GM19455 (cell line): ENCODE results near the gene SETD9.
A peak's percentile ranks its signal among the peaks of the same experiment; 100 is the strongest.

Experiments
- ATAC-seq: cut with Tn5 transposase; IDR thresholded peaks from one replicate; pipeline ENCODE4 v1.9.1; 2021; ENCODE audit not compliant: unreplicated experiment

SETD9 gene, protein sequence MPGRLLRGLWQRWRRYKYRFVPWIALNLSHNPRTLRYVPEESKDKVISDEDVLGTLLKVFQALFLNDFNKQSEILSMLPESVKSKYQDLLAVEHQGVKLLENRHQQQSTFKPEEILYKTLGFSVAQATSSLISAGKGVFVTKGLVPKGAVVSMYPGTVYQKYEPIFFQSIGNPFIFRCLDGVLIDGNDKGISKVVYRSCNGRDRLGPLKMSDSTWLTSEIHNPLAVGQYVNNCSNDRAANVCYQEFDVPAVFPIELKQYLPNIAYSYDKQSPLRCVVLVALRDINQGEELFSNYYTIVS

DNA sequence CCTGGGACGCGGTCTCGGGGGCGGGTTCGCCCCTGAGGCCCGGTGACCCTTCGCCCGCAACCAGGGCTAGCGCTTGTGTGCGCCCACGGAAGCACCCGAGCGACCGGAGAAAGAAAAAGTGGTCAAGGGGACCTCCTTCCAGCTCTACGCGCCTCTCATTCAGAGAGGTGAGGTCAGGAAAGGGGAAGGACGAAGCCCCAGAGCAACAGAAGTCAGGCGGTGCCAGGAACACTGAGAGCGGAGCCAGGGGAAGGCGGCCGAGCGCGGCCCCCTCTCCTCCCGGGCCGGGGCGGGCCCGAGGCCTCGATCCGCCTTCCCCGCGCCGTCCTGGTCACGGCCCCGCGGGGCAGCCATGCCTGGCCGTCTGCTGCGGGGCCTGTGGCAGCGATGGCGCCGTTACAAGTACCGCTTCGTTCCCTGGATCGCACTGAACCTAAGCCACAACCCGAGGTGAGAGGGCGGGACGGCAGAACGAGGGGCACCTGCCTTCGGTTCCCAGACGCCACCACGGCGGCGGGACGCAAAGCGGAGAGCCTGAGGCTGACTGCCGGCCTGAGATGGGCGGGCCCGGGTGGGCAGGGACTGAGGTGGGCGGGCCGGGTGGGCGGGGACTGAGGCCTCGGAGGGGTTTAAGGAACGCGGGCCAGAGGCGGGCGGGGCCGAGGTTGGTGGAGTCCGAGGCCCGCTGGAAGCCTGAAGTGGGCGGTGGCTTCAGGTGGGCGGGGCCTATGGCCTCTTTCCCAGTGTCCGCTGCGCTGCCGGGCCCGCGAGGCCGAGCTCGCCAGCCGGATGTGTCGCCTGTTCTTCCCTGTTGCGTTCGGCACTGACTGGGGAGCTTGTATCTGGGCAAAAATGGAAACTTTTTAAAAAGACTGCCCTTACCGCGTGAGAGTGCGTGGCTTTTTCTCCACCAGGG, at the start of gene SETD9:
Gene SETD9, plus strand, starts transcription at position 303 of the 916 bp plus-strand sequence. Its CDS starts 50 bp downstream, at position 353.
- peak; percentile 86 for ATAC-seq

DNA sequence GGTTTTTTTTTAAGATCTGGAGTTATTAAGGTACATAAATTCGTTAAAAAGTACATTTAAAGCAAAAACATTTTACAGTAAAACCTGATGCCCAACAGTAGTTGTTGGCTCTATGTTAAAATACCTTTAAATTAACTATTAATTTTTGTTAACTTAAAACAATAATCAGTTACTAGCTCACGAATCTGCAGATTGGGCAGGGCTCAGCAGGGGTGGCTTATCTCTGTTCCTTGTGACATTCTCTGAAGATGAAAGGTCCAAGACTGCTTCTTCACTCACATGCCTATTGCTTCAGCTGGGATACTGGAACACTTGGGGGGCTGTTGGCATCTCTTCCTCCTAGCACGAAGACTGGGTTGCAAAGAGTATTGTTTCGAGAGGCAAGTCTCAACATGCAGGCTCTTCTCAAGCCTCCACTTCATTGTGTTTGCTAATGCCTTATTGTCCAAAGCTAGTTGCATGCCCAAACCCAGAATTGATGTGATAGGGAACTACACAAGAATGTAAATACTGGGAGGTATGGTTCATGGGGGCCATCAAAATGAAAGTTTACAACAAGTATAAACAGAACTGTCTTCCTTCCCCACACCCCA, 47.4 kb upstream of the SETD9 start:
- ATAC-seq, result no peak

DNA sequence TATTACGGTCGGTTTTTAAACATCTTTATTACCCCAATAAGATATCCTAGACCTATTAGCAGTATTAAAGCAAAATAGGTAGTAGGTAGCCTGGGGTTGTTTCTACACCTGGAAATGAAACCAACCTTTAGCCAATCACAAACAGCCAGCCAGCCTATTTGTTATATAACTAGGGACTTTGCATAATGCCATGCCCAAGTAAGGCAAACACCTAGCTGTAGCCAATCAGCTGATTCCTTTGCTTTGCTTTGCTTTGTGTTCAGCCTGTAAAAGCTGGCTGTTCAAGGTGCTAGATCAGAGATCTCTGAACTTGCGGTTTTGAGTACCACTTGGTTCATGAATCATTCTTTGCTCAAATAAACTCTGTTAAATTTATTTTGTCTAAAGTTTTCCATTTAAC, 46.5 kb upstream of the SETD9 start:
- ATAC-seq, result no peak

DNA sequence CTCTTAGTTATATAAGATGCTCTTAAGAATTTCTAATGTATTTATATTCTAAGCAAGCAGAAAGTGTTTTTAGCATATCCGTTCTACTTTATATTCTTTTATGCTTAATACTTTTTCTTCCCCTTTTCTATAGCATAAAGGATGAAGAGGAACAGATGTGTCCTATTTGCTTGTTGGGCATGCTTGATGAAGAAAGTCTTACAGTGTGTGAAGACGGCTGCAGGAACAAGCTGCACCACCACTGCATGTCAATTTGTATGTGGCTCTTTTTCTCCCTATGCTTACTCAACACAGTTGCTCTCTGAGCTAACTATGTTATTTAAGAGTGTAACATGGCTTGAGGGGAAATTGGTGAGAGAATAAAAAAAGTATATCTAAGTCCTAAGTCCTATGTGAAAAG, 37.6 kb upstream of the SETD9 start:
- ATAC-seq, result no peak

DNA sequence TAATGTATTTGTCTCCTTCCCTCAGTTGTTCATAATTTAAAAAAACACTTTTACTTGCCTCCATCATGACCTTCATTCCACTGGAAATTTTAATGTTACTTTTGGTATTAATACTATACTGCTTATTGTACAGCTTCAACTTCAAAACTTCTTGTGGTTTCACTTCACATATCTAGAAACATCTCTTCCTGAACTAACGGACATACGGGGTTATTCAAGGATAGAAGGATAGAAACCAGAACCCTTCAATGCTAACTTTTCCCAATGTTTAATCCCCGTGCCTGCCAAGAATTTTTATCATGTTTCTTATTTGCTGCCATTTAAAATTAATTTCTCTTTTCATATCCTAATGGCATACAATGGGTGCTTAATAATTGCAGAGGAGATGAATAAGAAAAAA, 36.3 kb upstream of the SETD9 start:
- ATAC-seq, result no peak

DNA sequence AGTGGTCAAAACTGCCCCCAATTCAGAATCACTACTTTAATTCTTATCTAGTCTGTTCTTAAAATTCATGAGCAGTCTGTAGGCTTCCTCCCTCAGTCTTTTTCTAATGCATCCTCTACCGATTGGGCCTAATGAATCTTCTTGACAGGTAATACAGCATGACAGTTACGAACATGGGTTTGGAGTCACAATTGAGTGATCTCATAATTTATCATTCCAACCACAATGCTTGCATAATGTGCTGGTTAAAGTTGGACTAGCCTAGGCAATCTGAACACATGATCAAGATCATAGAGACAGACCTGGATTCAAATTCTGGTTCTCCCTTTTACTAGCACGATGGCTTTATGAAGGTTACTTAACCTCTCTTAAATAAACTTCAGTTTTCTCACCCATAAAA, 33.1 kb upstream of the SETD9 start:
- no peak for ATAC-seq

DNA sequence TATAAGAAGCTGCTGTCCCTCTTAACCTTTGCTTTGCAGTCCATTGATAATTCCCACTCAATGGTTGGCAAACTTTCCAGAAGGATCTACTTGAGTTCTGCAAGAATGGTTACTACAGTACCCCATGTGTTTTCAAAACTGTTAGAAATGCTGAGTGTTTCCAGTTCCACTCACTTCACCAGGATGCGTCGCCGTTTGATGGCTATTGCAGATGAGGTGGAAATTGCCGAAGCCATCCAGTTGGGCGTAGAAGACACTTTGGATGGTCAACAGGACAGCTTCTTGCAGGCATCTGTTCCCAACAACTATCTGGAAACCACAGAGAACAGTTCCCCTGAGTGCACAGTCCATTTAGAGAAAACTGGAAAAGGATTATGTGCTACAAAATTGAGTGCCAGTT, 27.8 kb upstream of the SETD9 start:
- no peak for ATAC-seq

DNA sequence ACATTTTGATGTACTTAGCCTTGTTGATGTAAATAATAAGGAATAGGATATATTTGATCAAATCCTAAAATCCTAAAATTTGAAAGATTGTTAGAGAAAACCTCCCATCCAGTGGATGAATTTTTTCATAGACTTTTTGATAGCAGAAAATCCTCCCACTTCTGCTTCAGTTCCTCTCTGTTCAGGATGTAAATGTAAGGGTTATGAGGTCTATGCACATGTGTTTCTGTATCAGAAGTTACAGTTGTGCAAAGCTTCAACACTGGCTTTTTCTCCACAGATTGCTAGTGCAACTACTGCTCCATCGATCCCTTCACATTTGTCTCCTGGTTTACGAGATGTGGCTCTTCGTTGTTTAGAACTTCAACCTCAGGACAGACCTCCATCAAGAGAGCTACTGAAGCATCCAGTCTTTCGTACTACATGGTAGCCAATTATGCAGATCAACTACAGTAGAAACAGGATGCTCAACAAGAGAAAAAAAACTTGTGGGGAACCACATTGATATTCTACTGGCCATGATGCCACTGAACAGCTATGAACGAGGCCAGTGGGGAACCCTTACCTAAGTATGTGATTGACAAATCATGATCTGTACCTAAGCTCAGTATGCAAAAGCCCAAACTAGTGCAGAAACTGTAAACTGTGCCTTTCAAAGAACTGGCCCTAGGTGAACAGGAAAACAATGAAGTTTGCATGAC, 16.0 kb upstream of the SETD9 start:
- no peak for ATAC-seq

DNA sequence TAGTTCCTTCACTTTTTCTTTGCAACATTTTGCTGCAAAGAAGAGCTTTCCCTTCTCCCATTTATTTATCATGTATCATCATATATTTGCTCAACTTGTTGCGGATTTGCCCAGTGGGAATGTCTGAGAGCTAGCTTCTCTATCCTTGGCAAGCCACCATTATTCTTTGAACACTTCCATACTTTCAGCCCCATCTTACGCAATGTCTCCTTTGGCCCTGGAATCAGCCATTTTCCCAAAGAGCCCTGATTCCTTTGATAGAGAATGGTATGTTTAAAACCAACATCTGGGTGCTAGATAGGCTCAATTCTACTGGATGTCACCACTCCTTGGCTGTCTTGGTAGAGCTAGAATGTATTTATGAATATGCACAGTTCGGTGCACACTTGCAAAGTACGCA, 12.6 kb upstream of the SETD9 start:
- ATAC-seq, result no peak

DNA sequence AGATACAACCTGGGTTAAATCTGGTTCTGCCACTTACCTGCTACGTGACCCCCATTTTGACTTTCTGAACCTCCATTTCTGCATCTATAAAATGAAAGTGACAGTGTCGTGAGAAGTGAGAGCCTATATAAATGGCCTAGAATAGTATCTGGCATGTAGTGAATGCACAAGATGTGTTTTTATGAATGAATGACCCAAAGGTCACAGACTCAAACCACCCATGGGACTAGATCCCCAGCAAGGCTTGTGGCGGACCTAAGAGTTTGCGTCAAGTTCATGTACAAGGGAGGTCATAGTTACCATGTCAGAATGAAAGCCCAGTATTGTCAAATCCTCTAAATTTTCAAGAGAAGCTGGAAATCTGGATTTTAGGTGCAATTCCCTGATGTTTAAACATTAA, 11.2 kb upstream of the SETD9 start:
- ATAC-seq, result no peak

DNA sequence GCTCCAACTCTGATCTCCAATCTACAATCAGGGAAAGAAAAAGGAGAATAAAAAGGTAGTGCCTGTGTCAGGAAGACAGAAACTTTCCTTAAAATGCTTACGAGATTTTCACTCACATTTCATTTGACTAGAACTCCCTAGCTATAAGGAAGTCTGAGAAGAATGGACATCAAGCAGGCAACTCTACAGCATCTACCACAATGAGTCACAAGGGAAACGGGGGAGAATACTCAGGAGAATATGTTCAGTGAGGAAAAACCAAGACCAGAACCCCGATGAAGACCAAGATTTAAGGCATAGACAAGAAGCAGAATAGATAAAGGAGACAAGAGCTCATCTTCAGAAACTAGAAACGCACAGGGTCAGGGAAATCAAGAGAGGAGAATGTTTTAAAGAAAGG, 9.0 kb upstream of the SETD9 start:
- no peak for ATAC-seq

DNA sequence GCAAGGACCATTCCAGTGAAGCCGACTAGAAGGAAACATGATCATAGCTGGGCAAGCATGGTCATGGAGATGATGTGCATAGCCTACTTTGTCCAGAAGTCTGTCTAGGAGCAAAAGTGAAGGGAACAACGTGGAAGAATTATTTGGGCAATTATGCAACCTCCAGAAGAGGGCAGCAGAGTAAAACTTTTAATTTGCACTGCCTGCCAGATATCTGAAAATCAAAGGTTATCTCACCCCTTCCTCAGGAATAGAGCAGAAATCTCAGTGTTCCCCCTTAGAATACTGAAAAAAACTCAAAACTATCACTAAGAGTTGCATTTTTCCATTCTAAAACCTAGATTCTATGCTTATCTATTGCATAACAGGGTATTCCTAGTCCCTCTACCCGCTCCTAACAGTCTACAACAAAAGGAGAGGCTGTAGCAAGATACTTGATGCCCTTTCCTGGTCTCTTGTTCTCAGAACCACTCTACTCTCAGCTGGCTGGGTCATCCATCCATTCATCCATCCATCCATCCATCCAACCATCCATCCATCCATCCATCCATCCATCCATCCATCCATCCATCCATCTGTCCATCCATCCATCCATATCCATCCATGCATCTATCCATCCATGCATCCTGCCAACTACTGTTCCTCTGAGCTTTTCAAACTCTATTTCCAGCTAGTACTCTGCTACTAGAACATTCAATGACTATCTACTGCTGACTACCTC, 8.4 kb upstream of the SETD9 start:
- ATAC-seq, result no peak

DNA sequence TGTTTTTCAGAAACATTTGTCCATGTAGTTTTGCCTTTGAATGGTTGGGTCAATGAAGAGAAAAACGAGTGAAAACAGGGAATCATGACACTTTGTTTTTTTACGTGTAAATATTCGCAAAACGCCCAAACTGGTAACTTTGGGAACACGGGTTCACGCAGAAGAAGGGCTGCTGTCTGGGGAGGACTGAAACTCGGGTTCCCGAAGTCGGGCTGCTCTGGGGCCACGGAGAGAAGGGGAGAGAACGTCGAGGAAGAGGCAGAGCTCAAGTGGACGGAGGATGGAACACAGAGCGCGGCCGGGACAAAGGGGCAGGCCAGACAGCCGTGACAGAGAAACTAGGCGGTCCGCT, 478 bp upstream of the SETD9 start:
- peak; percentile 55 for ATAC-seq

DNA sequence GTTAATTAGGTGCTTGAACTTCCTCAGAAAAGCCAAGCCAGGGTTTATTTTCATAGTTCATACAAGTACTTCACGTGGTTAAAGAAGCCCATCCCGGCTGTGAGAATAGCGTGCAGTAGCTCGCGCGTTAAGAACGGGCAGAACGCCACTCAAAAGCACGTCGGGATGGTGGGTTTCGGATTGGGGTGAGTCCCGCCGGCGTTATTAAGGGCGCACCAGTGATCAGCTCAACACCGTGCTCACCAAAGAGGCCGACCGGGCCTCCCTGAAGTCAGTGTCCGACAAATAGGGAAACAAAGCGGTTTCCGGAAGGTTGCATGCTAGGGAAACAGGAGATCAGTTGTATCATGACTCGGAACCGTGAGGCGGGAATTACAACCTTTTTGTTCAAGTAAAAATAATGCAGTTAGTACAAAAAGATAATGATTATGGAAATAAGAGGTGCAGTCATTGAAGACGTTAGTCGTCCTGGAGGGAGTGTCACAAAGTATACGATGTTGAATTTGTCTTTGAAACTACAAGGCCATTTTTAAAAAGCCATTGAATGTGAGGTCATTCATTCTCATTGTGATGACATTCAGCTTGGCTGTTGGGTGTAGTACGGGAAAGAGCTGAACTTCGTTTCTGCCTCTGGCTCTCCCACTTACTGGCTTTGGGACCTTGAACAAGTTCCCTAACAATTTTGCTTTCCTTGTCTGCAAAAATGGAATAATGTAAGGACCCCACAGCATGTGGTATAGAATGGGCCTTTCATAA, 992 bp downstream of the SETD9 start:
- peak; percentile 23 for ATAC-seq

DNA sequence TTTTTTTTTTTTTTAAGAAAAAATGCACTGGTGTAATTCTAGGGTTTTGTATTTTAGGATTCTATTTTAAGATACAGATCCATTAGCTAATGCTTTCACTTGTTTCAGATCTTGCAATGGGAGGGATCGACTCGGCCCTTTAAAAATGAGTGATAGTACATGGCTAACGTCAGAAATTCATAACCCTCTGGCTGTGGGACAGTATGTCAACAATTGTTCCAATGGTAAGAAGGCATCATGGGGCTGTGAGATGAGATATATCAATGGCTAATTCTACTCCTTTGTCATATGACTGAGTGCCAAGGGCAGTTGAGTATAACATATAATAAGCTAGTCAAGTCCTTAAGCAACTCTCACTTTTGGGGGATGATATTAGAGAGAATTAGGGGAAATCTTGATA, 4.4 kb downstream of the SETD9 start:
- no peak for ATAC-seq

DNA sequence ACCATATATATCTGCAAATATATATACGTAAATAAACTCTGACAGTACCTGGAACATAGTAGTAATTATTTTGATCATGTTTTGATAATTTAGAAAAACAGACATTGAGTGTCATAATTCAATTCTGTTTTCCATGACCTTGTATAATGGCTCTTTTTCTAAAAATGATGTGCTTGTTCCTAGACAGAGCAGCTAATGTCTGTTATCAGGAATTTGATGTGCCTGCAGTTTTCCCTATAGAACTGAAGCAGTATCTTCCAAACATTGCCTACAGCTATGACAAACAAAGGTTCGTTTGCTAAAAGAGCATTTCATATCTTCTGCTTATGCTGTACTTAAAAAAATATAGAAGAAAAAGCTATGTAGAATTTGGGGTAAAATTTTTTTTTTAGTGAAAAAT, 5.3 kb downstream of the SETD9 start:
- ATAC-seq, result no peak

DNA sequence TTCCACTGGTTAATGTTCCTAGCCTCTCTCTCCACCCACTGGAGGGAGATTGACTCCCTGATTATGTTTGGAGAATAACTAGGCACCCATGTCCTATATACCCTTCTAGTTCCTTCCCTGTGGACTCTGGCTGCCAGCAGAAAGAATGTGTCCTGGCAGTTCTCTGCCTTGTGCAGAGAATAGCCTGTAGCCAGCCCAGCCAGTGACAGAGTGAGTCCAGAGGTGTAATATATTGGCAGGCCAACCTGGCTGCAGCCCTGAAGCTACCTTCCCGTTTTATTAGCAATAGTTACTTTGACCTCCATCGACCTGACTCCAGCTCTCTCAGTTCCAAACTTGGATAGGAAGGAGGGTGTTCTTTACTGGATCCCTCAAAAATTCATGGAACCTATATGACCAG, 8.1 kb downstream of the SETD9 start:
- no peak for ATAC-seq

DNA sequence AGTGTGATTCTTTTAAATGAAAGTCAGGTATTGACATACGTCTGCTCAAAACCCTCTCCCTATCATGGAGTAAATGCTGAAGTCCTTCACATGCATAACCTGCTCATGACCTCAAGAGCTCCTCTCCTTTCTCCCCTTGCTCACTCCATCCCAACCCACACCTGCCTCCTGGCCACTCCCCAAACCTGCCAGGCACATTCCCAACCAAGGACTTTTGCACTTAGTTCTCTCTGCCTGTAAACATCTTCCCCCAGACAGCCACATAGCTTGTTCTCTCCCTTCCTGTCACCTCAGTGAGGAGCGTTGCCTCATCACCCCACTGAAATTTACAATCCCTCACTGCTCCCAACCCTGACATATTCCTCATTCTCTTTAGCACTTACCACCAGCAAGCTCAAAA, 8.7 kb downstream of the SETD9 start:
- no peak for ATAC-seq

DNA sequence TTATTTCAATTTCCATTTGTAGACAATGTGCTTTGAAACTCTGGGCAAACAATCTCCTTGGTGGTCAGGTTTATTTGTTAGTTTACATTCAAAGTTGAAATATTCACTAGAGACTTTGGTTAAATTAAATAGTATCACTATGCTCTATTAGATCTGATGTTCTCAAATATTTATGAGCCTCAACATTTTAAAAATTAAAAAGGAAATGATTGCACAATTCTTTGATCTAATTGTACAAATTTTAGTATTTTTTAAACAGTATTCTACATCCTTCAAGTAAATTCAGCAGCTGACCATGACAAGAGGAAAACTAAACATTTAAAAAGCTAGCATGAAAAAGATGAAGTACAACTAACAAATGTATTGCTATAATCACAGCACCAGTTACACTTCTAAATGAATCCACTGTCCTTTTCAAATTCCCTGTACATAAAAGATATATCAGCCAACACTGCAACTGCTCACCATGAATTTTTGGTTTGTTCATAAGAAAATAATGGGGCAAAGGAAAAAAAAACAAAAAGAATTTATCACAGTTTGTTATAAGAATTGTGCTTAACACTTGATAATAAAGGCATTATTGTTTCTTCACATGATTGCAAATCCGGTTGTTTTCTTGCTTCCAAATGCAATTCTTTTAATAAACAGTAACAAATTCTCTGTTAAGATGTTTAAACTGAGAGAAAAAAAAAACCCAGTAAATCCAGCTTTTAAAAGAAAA, 10.7 kb downstream of the SETD9 start:
- no peak for ATAC-seq
